HepG2 (cell line): Measurements from ENCODE around the gene RHOT2. TPM values are rescaled to one million over a fixed set of nuclear protein-coding genes. Genes with fewer than 3 reads are reported as not detected.

Experiments used
- ATAC-seq: fragments of 200-7000 bp; cut with Tn5 transposase; 3 replicates; pipeline ENCODE4 v1.9.1; 2020; ENCODE audit warnings: mild to moderate bottlenecking, moderate library complexity
- BruUV-seq: library from RNA; stranded (reverse); fragments of 400-500 nt; replicated peaks from 2 replicates; lab custom pipeline; 2021; lab: Mats Ljungman, UMichigan
- CTCF ChIA-PET: fragments of 300-600 bp; formaldehyde crosslinking; extraction: SDS; loops from one replicate; lab custom pipeline; 2021; ENCODE audit warnings: low total read pairs, inconsistent platforms, low intra/inter-chr PET ratio; lab: Yijun Ruan, JAX
- POLR2A ChIA-PET: fragments of 350-600 bp; sonication (Branson Sonifier 250); formaldehyde crosslinking; loops from one replicate; lab custom pipeline; 2020; ENCODE audit warnings: antibody characterized with exemption, inconsistent platforms; lab: Yijun Ruan, JAX
- DNase-seq: peaks from one replicate; pipeline ENCODE4 v3.0.0-alpha.2; 2015; ENCODE audit warnings: low spot score
- FAIRE-seq: peaks from 3 replicates; lab custom pipeline; 2011; peaks lifted over from hg19 to GRCh38; lab: Jason Lieb, UNC
- H2AFZ ChIP-seq: one replicate; pipeline ENCODE4 v1.6.1; 2011; ENCODE audit warnings: low read length, inconsistent platforms
- H3K27ac ChIP-seq: fragments of 300-600 bp; 3 replicates; pipeline ENCODE4 v1.8.0; 2011; ENCODE audit warnings: mixed run types, mild to moderate bottlenecking, mixed read lengths, low read length, inconsistent platforms; ENCODE audit not compliant: insufficient read depth; ENCODE audit errors: extremely low read length
- H3K27me3 ChIP-seq, 2 experiments: fragments of 200-600 bp in 1 of 2; 2 replicates in 1 of 2; 3 replicates in 1 of 2; pipeline versions ENCODE4 v1.6.0 to v1.8.0; 2011; ENCODE audit warnings: low read length in 2 of 2, mild to moderate bottlenecking in 2 of 2, moderate library complexity in 2 of 2, inconsistent platforms in 1 of 2; ENCODE audit not compliant: insufficient read depth in 2 of 2, control insufficient read depth in 1 of 2
- H3K36me3 ChIP-seq, 2 experiments: fragments of 200-600 bp in 1 of 2; replicated peaks in 1 of 2; 2 replicates in 1 of 2; 3 replicates in 1 of 2; pipeline versions ENCODE4 v1.5.1 to v1.8.0; 2011; ENCODE audit warnings: low read length in 2 of 2, inconsistent platforms in 1 of 2; ENCODE audit not compliant: insufficient read depth in 2 of 2, control insufficient read depth in 1 of 2
- H3K4me1 ChIP-seq: 2 replicates; pipeline ENCODE4 v1.5.1; 2012; ENCODE audit warnings: low read length, inconsistent platforms; ENCODE audit not compliant: insufficient read depth
- H3K4me2 ChIP-seq: 2 replicates; pipeline ENCODE4 v1.6.0; 2011; ENCODE audit warnings: low read depth, low read length, inconsistent platforms
- H3K4me3 ChIP-seq, 3 experiments: fragments of 200-600 bp in 1 of 3; sonication (generic), shearing (Covaris generic) in 1 of 3; replicated peaks in 1 of 3; 2 replicates each; pipeline ENCODE4 v1.5.1; 2011 to 2016; ENCODE audit warnings: low read length in 3 of 3, inconsistent platforms in 2 of 3, low read depth in 2 of 3, mild to moderate bottlenecking in 2 of 3, control low read depth in 1 of 3, mixed read lengths in 1 of 3; ENCODE audit not compliant: insufficient read depth in 1 of 3
- H3K79me2 ChIP-seq: one replicate; pipeline ENCODE4 v1.6.1; 2011; ENCODE audit warnings: low read length, inconsistent platforms; ENCODE audit not compliant: insufficient read depth
- H3K9ac ChIP-seq: 2 replicates; pipeline ENCODE4 v1.6.0; 2011; ENCODE audit warnings: mild to moderate bottlenecking, low read depth, low read length, inconsistent platforms; ENCODE audit not compliant: insufficient read depth
- H3K9me3 ChIP-seq: 2 replicates; pipeline ENCODE4 v1.5.1; 2012; ENCODE audit warnings: mild to moderate bottlenecking, low read length
- H4K20me1 ChIP-seq: 2 replicates; pipeline ENCODE4 v1.6.0; 2011; ENCODE audit warnings: inconsistent platforms, mild to moderate bottlenecking, low read length, moderate library complexity; ENCODE audit not compliant: insufficient read depth
- NR1H2 ChIP-seq: sonication (generic); formaldehyde crosslinking; IDR thresholded peaks from 2 replicates; pipeline ENCODE4 v1.8.1; 2022; ENCODE audit warnings: low read depth, missing genetic modification reagents, borderline replicate concordance
- SETDB1 ChIP-seq: sonication (generic); formaldehyde crosslinking; IDR thresholded peaks from 2 replicates; pipeline ENCODE4 v1.5.1; 2020; ENCODE audit warnings: missing genetic modification reagents, mild to moderate bottlenecking, borderline replicate concordance
- SRF ChIP-seq: IDR thresholded peaks from 2 replicates; pipeline ENCODE4 v1.6.1; 2011; ENCODE audit warnings: mild to moderate bottlenecking, low read depth, low read length, moderate library complexity
- ZFYVE20 ChIP-seq: sonication (generic); formaldehyde crosslinking; IDR thresholded peaks from 2 replicates; pipeline ENCODE4 v1.8.0; 2023; ENCODE audit warnings: low read depth, mild to moderate bottlenecking, moderate library complexity, missing genetic modification reagents, borderline replicate concordance
- WGBS: methylation state at CpG from one replicate; pipeline ENCODE4 v1.1.6; 2017; ENCODE audit warnings: low lambda C conversion rate; 5-methylcytosine and 5-hydroxymethylcytosine counted together
- in situ Hi-C: cut with HindIII; loops from 2 replicates; pipeline ENCODE4 v1.10.0; 2017; ENCODE audit warnings: low pct_unique_long_range_greater_than_20kb; ENCODE audit not compliant: extremely low pct_ligation_motif_present
- intact Hi-C: fragments of 100-400 bp; cut with micrococcal nuclease; formaldehyde crosslinking; loops from one replicate; pipeline ENCODE4 v1.10.0; 2022; ENCODE audit not compliant: unreplicated experiment
- polyA plus RNA-seq, 8 experiments: library from polyadenylated mRNA; depleted of rRNA in 3 of 8; stranded (reverse) in 7 of 8; unstranded in 1 of 8; fragments of >200 nt; fragmentation: Illumina TruSeq in 4 of 8; extraction: Trizol in 4 of 8; gene quantifications; 2 replicates each; pipeline versions ENCODE4 v1.2.1 to v1.2.3, GENCODE V29; 2011 to 2016; ENCODE audit warnings: low read depth in 4 of 8, missing spikeins in 1 of 8, mixed read lengths in 1 of 8; ENCODE audit not compliant: insufficient read depth in 1 of 8
- total RNA-seq, 5 experiments: library from RNA; depleted of rRNA; stranded (reverse); fragments of >200 nt; fragmentation: Illumina TruSeq; extraction: Trizol; gene quantifications; 2 replicates each; pipeline ENCODE4 v1.2.3, GENCODE V29; 2016; ENCODE audit warnings: low read depth in 1 of 5
- TF ChIP-seq, protein P1 (sequence below): sonication (generic); formaldehyde crosslinking; conservative IDR thresholded peaks from 2 replicates; pipeline ENCODE4 v1.4.0; 2020; ENCODE audit warnings: missing genetic modification reagents
- TF ChIP-seq, protein P2 (sequence below): sonication (generic); formaldehyde crosslinking; IDR thresholded peaks from 2 replicates; pipeline ENCODE4 v1.8.0; 2022; ENCODE audit warnings: mild to moderate bottlenecking, missing genetic modification reagents, moderate library complexity

The RHOT2 gene
- total and polyA plus RNA-seq, 2 of the 13 experiments (the other 11 are each of a cell fraction or from before 2014, with no cell fraction given) = 63.6 to 76.9 TPM

DNA sequence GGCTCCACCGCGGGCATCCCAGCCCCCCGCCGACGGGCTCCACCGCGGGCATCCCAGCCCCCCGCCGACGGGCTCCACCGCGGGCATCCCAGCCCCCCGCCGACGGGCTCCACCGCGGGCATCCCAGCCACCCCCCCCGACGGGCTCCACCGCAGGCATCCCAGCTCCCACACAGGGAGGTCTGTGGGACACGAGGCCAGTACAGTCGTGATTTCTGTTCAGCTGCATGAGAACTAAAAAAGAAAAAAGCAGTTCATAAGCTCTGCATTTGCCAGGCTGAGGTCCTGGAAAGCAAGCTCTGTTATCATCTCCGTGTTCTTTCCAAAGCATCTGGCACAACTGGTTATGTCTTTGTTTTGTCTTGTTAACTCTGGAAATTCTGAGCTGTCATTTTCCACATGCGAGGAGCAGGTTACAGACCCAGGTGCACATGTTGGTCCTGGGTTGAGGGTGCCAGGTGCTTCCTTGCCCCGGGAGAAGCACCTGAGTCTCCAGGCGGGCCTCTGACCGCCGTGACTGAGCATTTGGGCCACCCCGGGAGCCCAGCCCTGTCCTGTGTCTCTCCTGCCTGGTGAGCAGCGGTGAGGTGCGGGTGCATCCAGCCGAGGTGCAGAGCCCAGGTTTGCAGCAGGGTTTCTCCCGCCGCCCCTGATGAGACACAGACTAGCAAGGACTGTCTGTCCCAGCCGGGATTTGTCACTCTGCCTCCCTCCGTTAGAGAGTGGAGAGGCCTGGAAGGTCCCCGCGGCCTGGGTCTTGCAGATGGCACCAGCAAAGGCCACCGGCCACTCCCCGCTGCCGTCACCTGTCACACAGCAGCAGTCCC lies 47.0 kb upstream of the RHOT2 start:
- WGBS = 97% methylated on average over 23 of the region's 41 CpGs
- Histone ChIP-seq H3K9ac (no peak overlapping the region), H3K4me1 (peaks cover 9% of the 10 kb centered on the region), H4K20me1 (no peaks in the 10 kb centered on the region), H3K27ac (no peak overlapping the region), H3K36me3 (no peaks in the 10 kb centered on the region), H3K9me3 (no peaks in the 10 kb centered on the region), H2AFZ (no peak overlapping the region), H3K79me2 (no peaks in the 10 kb centered on the region), H3K4me2 (no peak overlapping the region), H3K27me3 (no peaks in the 10 kb centered on the region), H3K4me3 (no peak overlapping the region)
- in situ Hi-C loops (no loop called here), intact Hi-C loops (no loop called here)
- ChIA-PET POLR2A (no interaction called here), CTCF (no interaction called here)
- FAIRE-seq (no peak), DNase-seq (no peak), ATAC-seq (no peak)
- TF ChIP-seq, protein P1, sequence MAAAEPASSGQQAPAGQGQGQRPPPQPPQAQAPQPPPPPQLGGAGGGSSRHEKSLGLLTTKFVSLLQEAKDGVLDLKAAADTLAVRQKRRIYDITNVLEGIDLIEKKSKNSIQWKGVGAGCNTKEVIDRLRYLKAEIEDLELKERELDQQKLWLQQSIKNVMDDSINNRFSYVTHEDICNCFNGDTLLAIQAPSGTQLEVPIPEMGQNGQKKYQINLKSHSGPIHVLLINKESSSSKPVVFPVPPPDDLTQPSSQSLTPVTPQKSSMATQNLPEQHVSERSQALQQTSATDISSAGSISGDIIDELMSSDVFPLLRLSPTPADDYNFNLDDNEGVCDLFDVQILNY (CRISPR knock-in tag) = no peak
- no peak for TF ChIP-seq SRF
- TF ChIP-seq NR1H2 (CRISPR knock-in tag) = no peak
- TF ChIP-seq ZFYVE20 (CRISPR knock-in tag) = no peak
- TF ChIP-seq, protein P2, sequence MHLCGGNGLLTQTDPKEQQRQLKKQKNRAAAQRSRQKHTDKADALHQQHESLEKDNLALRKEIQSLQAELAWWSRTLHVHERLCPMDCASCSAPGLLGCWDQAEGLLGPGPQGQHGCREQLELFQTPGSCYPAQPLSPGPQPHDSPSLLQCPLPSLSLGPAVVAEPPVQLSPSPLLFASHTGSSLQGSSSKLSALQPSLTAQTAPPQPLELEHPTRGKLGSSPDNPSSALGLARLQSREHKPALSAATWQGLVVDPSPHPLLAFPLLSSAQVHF (CRISPR knock-in tag) = no peak
- TF ChIP-seq SETDB1 (CRISPR knock-in tag) = no peak
- no TSS peak for BruUV-seq
